Right ventricle myocardium inferior (tissue), 1 donor: ENCODE data around the gene RBMS3. TPM values are rescaled to one million over a fixed set of nuclear protein-coding genes. Genes with fewer than 3 reads are reported as not detected.
A peak's percentile ranks its signal among the peaks of the same experiment; 100 is the strongest.
"Not testable (repeated sequence)": the region's sequence is repeated elsewhere in the genome, so short reads cannot be mapped to it uniquely, and the experiment has no call there.

Experiments
- ATAC-seq: fragments of 200-7000 bp; cut with Tn5 transposase; one replicate; pipeline ENCODE4 v1.9.1; 2020; ENCODE audit warnings: mild to moderate bottlenecking, moderate library complexity
- DNase-seq: peaks from one replicate; pipeline ENCODE4 v3.0.0; 2021; ENCODE audit errors: missing footprints
- intact Hi-C: fragments of 100-400 bp; cut with DNase I; formaldehyde crosslinking; loops from one replicate; pipeline ENCODE4 v1.11.0; 2022
- total RNA-seq: library from RNA; stranded (reverse); fragmentation: NEBNext Ultra II Directional; extraction: Animal tissue kit (Norgen Biotek cat#: 25700); gene quantifications from one replicate; pipeline ENCODE4 v1.2.1, GENCODE V29; 2021
- donor health status: DM: no; HTN: yes; CAD: no; lungs with severe emphysema.

The RBMS3 gene
- total RNA-seq, 1 donor from 2014 or later: 32.7 TPM

DNA sequence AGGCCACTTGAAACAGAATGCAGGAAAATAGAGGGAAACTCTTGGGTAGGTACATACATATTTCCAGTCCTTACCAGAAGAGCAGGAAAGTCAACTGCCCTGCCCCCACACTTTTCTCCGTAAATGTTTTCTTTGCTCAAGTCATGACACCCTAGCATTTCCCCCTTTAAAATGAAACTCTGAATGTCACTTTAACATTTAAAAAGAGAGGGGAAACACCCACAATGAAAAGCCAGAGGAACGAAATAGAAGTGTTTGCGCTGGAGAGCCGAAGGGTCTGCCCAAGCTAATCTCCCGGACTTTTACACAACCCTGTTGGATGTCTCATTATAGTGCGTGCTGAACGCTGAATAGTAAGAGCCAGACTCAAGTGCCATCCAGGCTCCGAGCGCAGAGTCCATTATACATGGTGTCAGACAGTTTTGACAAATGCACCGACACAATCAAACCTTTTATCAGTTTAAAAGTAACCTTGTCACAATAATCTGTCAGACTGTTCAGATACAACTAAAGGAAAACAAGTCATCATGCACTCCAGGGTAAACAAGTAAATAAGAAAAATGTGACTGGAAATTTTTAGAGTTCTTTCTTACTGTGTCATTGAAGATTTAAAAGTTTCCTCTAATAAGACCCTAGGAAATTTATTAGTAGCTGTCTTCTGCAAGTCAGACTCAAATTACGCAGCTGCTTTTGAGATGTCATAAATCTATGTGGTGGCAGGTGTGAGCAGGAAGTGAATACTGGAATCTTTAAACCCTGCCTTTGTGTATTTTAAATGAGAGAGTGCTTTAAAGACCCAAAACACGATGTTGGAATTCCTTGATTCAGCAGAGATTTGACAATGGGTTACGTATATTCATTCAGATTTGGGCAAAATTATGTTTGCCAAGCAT is 159.8 kb downstream of the RBMS3 start:
- DNase-seq: no peak
- intact Hi-C loops: no loop called here
- no peak for ATAC-seq

DNA sequence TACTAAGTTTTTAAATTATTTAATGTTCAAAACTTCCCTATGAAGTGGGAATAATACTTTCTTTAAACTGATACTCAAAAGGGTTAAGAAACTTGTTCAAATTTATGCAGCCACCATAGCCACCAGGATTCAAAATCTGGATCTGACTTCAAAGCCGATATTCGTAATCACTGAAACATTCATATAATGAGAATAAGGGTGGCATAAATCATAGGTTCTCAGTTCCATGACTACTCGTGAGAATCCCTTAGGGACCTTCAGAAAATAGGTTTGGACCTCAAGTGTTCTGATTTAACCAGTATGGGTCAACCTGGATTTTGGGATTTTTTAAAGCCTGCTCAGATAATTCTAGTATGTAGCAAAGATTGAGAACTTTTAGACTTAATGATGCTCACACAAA is 160.6 kb downstream of the RBMS3 start:
- ATAC-seq: no peak
- no peak for DNase-seq
- intact Hi-C loops: no loop called here

DNA sequence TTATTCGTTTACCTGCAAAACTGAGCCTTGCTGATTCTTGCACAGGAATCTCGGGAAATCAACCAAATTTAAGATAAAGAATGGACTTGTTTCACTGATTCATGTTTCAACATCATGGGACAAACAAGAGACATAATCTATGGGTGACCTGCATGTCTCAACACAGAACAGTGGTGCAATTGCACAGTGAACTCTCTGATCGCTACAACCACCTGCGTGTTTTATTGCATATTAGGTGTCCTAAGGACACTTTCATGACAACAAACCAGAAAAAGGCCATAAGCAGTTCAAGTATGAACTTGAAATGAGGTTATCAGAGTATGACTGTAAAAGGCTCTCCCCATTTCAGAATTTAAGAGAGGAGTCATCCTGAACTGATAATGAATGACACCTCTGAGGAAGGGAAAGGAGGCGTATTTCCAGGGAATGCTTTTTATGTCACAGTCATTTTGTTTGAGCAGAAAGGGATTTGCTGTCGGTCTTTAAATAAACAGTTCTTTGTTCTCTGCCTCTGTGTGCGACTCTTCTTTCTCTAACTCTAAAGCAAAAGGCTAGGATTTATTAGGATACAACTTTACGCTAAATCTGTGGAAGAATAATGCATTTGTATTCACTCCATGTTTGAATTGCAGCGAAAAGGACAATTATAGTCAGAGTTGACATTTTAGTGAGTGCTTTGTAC is 167.2 kb downstream of the RBMS3 start:
- DNase-seq (no peak), ATAC-seq (no peak)
- intact Hi-C loops: no loop called here

DNA sequence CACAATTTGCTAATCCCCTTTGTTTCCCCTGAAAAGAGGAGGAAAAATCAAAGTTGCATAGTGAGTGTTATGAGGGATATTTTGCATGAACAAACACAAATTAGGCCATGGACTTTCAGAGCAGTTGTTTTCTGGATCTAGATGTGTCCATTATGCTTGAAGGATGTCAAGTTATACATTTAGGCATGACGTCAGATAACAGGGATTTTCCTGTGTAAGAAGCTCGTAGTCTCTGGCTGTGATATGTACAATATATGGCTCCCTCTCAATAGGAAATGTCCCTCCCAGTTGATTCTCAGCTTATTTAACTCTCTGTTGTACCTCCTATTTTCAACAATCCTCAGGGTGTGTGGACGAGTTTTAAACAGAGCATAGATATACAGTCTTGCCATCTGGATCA is 171.0 kb downstream of the RBMS3 start:
- ATAC-seq (no peak), DNase-seq (no peak)
- intact Hi-C loops: no loop called here

DNA sequence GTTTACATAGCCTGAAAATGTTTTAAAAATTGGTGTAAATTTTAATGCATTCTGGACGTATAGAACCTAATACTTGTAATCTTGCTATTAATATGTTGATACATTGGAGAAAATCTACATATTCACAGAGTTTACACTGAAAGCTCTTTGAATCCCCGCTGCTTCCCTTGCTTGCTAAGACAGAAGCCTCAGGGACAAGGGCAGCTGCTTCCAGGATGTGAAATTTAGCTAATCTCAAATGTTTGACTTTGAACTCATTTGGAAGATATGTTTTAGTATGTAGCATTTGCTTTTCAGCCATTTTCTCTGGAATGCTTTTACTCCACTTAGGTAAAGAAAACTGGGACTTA is 172.0 kb downstream of the RBMS3 start:
- intact Hi-C loops: no loop called here
- ATAC-seq (peak; percentile 15), DNase-seq (no peak)

DNA sequence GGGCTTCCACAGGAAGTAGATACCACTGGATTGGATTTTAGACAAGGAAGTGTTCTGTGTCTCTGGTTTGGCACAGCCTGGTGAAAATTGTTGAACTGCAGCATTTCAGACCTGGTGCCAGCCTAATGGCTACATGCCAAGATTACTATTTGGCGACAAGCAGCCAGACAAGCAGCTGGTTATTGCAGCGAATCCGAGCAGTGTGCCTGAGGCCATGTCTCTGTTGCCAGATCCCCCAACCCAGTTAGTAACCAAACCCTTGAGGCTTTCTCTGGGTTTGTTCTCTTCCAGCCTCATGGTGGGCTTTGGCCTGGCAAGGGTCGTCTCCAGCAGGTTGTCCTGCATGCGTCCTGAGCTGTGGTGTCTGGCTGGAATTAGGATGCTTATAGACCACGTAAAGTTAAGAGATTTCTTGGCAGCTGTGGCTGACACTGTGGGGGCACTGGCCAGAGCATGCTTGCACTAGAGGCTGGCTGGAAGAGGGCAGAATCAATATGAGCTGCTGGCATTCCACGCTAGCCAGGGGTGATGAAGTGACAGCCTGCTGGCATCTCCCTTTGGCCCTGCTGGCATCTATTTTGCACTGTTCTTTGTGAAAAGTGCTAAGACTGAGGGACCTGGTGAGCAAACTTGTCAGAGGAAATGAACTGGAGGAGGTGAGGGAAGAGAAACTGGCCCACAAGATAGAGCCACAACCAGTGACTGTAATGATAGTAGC is 172.6 kb downstream of the RBMS3 start:
- no peak for DNase-seq
- peak; percentile 74 for ATAC-seq
- intact Hi-C loops: no loop called here

DNA sequence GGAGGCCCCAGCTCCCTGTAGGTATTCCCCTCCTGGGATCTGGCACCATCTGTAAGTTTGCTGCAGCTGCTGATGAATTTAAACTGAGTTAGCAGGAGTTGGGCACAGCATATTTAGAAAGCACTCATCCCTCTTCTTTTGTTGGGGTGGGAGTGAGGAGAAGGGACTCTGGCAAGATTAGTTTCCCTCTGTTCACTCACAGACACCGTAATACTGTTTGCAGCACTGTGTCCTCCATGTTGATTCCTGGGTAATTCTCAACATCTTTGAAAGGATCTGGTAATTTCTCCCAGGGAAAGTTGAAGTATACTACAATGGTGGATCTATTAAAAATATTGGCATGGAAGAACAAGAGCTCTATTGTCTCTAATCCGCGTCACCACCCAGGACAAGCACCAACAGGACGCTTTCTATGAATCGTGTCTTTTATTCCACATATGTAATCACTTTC is 173.3 kb downstream of the RBMS3 start:
- intact Hi-C loops: no loop called here
- ATAC-seq (peak; percentile 14), DNase-seq (no peak)

DNA sequence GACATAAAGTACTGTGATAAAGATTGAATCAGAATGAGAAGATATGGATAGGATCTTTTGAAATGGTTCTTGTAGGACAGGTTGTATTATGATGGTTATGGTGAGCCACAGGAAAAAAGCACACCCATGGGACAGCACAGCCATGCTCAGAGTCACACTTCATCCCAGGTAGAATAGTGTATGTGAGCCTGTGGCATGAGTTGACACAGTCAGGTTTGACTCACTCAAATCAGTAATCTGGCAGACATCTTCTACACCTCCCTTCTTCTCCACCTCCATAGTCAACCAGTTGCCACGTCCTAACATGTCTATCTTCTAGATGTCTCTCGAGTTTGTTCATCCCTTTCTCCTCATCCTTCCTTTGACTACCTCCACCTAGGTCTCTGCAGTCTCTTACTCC is 176.0 kb downstream of the RBMS3 start:
- ATAC-seq (no peak), DNase-seq (no peak)
- intact Hi-C loops: no loop called here

DNA sequence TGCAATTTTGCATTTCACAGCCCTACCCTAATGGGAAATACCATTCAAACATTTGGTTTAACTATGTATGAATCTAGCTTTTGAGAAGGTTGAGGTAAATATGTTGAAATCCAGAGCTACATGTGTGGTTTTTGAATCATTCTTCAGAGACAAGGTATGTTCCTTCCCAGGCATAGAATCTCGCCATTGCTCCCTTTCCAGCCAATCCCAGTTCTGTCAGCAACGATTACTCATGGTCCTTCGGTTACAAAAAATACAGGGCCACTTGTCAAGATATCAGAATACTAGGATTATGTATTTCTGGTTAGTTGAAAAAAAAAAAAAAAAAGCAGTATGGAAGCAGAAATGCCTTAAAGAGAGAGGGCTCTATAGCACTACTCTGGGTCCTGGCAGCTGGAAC is 182.4 kb downstream of the RBMS3 start:
- intact Hi-C loops: no loop called here
- ATAC-seq (no peak), DNase-seq (no peak)

DNA sequence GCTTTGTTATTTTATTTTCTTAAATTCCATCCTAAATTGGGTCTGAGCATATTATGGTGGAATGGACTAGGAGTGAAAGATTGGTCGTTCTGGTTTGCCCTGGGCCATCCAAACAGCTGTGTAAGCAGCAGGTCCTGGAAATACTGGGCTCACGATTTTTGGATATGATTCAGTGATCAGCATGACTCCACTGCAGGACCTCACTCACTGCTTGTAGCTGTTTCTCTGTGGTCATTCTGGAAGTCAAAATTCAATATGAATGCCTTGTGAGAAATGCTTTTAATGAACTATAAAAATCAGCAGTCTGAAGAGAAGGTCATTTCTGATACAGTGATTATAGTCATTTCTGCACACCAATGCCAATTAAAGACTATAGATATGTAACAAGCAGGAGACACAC is 185.0 kb downstream of the RBMS3 start:
- intact Hi-C loops: no loop called here
- ATAC-seq: peak; percentile 70
- DNase-seq: no peak

DNA sequence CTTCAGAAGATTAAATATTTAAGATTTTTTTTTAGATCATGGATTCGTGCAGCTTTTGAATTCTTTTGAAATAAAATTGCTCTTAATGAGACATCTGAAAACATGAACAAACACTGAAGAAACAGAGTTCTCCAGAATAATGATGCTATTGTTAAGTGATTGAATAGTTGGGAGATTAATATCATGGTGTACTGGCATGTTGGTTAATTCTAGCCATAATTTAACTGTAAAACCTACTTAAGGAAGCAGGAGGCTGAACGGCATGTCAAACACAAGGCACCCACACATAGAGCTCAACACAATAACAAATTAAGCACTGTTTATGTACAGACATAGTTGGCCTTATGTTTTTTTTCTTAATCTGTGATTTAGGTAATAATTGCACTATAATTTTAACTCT is 185.6 kb downstream of the RBMS3 start:
- DNase-seq (no peak), ATAC-seq (no peak)
- intact Hi-C loops: no loop called here

DNA sequence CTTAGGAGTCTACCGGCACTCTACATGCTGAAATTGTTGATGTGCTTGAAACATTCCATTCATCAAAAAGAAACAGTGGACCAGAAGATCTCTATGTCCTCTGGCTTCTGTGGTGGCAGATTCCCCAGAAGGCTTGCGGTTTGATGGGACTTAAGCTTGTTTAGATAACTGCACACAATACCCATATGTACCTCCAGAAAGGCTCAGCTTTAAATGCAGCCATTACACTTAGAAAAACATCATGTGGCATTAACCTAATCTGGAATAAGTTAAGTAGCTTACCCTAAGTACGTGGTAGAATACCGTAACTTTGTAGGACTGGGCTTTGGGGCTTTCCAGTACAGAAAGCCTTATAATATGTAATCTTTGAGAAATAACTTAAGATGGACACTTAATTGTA is 187.3 kb downstream of the RBMS3 start:
- intact Hi-C loops: no loop called here
- no peak for ATAC-seq
- DNase-seq: no peak

DNA sequence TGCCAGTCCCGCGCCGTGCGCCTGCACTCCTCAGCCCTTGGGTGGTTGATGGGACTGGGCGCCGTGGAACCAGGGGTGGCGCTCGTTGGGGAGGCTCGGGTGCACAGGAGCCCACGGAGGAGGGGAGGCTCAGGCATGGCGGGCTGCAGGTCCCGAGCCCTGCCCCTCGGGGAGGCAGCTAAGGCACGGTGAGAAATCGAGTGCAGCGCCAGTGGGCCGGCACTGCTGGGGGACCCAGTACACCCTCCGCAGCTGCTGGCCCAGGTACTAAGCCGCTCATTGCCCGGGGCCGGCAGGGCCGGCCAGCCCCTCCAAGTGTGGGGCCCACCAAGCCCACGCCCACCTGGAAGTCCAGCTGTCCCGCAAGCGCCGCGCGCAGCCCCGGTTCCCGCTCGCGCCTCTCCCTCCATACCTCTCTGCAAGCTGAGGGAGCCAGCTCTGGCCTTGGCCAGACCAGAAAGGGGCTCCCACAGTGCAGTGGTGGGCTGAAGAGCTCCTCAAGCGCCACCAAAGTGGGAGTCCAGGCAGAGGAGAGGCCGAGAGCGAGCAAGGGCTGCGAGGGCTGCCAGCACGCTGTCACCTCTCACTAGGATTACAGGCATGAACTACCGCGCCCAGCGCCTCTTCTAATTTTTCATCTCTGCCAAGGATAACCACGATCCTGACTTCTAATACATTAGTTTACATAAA is 192.8 kb downstream of the RBMS3 start:
- ATAC-seq, intact Hi-C loops, DNase-seq: not testable (repeated sequence)

DNA sequence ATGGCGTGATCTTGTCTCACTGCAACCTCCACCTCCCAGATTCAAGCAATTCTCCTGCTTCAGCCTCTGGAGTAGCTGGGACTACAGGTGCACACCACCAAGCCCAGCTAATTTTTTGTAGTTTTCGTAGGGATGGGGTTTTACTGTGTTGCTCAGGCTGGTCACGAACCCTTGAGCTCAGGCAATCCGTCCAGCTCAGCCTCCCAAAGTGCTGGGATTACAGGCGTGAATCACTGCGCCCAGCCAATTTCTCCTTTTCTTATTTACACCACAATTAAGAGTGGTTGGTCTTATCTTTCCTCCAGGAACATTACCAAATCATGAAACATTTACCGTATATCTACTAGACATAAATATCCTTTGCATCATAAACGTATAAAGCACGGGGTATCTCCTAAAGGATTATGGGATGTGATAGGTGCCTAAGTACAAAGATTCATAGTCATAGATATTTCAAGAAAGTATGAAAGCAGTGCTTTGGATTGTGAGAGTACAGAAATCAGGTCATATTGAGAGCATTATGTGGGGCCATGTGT is 194.5 kb downstream of the RBMS3 start:
- intact Hi-C loops: no loop called here
- DNase-seq: no peak
- no peak for ATAC-seq

DNA sequence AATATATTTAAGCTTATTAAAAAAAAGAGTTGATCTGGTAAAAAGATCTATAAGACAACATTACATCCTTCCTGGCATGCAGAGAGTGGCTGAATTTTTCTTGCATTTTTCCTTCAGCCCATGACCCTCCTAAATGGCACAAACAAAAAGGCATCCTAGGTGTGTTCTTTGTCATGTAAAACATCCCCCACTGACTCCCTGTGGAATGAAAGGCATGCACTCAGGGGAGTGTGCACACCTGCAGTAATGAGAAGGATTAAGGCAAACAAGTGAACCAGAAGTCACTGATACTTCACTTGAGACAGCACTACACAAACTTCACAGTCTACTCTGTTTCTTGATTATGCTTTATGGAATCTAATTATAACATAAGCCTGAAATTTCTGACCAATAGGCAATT is 195.0 kb downstream of the RBMS3 start:
- DNase-seq: no peak
- no peak for ATAC-seq
- intact Hi-C loops: no loop called here

DNA sequence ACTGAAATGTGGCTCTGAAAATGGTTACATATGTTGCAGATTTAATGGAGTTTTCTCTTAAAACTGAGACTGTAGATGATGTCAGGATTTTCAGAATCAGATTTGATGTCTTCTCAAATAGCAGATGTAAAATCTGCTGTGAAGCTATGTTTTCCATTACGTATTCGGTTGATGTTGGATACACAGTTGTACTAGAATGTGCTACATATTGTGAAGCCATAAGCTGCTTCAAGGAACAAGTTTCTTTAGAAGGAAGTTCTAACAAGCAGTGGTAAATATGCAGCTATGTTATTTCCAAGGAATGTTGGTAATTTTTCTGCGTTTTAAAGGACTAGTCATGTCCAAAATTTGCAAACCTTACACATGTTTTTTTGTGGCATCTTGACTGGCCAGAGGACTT is 197.7 kb downstream of the RBMS3 start:
- ATAC-seq: no peak
- DNase-seq: no peak
- intact Hi-C loops: no loop called here

DNA sequence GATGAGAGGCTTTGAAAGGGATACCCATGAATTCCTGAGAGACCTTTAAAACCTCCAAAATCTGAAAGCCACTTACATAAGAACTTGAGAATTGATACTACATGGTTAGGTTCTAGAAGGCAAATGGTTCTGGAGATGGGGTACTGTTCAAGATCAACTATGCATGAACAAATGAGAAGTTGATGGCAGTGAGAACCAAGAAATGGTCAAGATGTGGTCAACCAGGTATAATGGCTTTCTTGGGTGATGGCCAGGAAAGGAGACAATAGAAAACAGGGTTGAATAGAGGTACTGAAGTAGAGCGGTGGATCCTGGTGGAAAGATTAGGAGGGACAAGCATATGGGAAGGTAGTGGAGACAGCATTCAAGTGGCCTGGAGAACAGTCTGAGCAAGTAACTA is 200.4 kb downstream of the RBMS3 start:
- intact Hi-C loops: no loop called here

DNA sequence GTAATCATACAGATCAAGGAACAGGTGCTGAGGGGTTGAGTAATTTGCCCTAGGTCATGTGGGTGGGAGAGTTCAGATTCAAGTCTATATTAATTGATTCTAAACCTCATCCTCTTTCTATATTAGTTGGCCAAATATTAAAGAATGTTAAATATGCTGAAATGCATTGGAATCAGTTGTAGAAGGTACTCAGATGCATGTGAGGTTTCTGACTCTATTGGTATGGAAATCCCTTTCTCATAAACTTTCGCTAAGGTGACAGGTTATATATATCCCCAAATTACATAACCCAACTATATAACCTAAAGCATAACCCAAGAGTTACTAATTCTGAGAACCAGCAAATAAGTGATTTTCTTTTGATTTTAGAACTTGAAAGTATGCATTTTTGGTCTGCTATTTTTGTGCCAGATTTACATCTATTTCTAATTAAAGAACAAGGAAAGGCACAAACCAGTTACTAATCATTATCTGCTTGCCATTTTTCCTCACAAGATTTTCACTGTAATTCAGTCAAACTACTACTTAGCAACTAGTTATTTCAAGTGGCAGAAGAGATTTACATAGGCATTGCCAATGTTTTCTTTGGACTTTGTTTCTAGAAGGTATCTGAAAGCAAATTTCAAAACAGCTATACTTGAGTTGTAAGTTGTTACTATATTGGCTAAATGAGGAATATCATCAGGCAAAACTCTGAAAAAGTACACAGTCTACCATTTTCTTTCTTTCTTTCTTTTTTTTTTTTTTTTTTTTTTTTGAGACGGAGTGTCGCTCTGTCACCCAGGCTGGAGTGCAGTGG is 201.3 kb downstream of the RBMS3 start:
- intact Hi-C loops: no loop called here
- DNase-seq (no peak), ATAC-seq (no peak)

More for the DNA sequence above, 200.4 kb downstream of the RBMS3 start:
- DNase-seq (no peak), ATAC-seq (no peak)
